Thymus (tissue), 11 donors: ENCODE measurements around the gene NHLH1. TPM values are rescaled to one million over a fixed set of nuclear protein-coding genes. Genes with fewer than 3 reads are reported as not detected.
"Not testable (repeated sequence)": the region's sequence is repeated elsewhere in the genome, so short reads cannot be mapped to it uniquely, and the experiment has no call there.

Source experiments
- DNase-seq, 9 donors: peaks; one replicate each; pipeline ENCODE4 v3.0.0-alpha.2; 2013; ENCODE audit warnings: low spot score in 9 of 9, low read depth in 6 of 9, missing footprints in 1 of 9
- H3K27ac ChIP-seq, 2 donors: one replicate each; pipeline ENCODE4 v1.5.1; 2013; ENCODE audit warnings: control low read depth in 1 of 2, low read depth in 1 of 2, low read length in 1 of 2, mild to moderate bottlenecking in 1 of 2, moderate library complexity in 1 of 2
- H3K27me3 ChIP-seq, 2 donors: one replicate each; pipeline ENCODE4 v1.5.1; 2013; ENCODE audit warnings: low read length in 1 of 2; ENCODE audit not compliant: control insufficient read depth in 2 of 2, insufficient read depth in 1 of 2
- H3K36me3 ChIP-seq, 2 donors: one replicate each; pipeline ENCODE4 v1.5.1; 2013; ENCODE audit warnings: low read length in 1 of 2, mild to moderate bottlenecking in 1 of 2, moderate library complexity in 1 of 2; ENCODE audit not compliant: control insufficient read depth in 2 of 2, insufficient read depth in 2 of 2
- H3K4me1 ChIP-seq, 2 donors: one replicate each; pipeline ENCODE4 v1.5.1; 2013; ENCODE audit warnings: low read length in 2 of 2; ENCODE audit not compliant: control insufficient read depth in 2 of 2, insufficient read depth in 2 of 2
- H3K4me3 ChIP-seq, 2 donors: one replicate each; pipeline ENCODE4 v1.5.1; 2013; ENCODE audit warnings: low read length in 2 of 2, control low read depth in 1 of 2, mild to moderate bottlenecking in 1 of 2
- H3K9me3 ChIP-seq, 2 donors: one replicate each; pipeline ENCODE4 v1.5.1; 2013; ENCODE audit warnings: low read length in 1 of 2, mild to moderate bottlenecking in 1 of 2; ENCODE audit not compliant: control insufficient read depth in 2 of 2, insufficient read depth in 1 of 2
- WGBS: extraction: QIAGEN DNeasy Blood & Tissue Kit; methylation state at CpG from one replicate; pipeline ENCODE4 v1.1.7; 2013; 5-methylcytosine and 5-hydroxymethylcytosine counted together
- polyA plus RNA-seq: library from polyadenylated mRNA; stranded (reverse); fragments of 200-250 nt; gene quantifications from one replicate; pipeline ENCODE4 v1.2.3, GENCODE V29; 2013
- total RNA-seq: library from RNA; stranded (reverse); fragments of 120-200 nt; gene quantifications from one replicate; pipeline ENCODE4 v1.2.4, GENCODE V29; 2013
- donor health status: healthy.

Gene NHLH1
- total and polyA plus RNA-seq, 2 donors = 0.05 to 0.43 TPM

GRCh38 chr1:160371346-160371631 is 4.4 kb downstream of the NHLH1 start:
- H3K4me1 ChIP-seq = peaks cover 5 to 16% of the 10 kb centered on the region in 2 donors
- H3K27me3 ChIP-seq = peaks cover 0 to 3% of the 10 kb centered on the region in 2 donors
- no peak overlapping the region for H3K27ac ChIP-seq
- H3K4me3 ChIP-seq = no peak overlapping the region
- H3K36me3 ChIP-seq = no peaks in the 10 kb centered on the region
- no peaks in the 10 kb centered on the region for H3K9me3 ChIP-seq
- no peak for DNase-seq

- WGBS = 93% methylated on average over 4 of the region's 4 CpGs
Measured at GRCh38 chr1:160371756-160372155, 4.9 kb downstream of the NHLH1 start.

GRCh38 chr1:160373696-160374095 is 6.8 kb downstream of the NHLH1 start:
- Histone ChIP-seq H3K36me3 (no peaks in the 10 kb centered on the region), H3K9me3 (no peaks in the 10 kb centered on the region), H3K27me3 (no peaks in the 10 kb centered on the region), H3K4me1 (peaks cover 5 to 18% of the 10 kb centered on the region in 2 donors), H3K27ac (no peak overlapping the region), H3K4me3 (no peak overlapping the region)
- 96% methylated on average over 4 of the region's 4 CpGs for WGBS
- DNase-seq = no peak

More at GRCh38 chr1:160371756-160372155, 4.9 kb downstream of the NHLH1 start:
- Histone ChIP-seq H3K27me3 (peaks cover 0 to 3% of the 10 kb centered on the region in 2 donors), H3K4me3 (no peak overlapping the region), H3K36me3 (no peaks in the 10 kb centered on the region), H3K9me3 (no peaks in the 10 kb centered on the region), H3K27ac (no peak overlapping the region), H3K4me1 (peaks cover 5 to 18% of the 10 kb centered on the region in 2 donors)
- DNase-seq = no peak

- Histone ChIP-seq H3K27me3 (peaks cover 0 to 3% of the 10 kb centered on the region in 2 donors), H3K4me3 (no peak overlapping the region), H3K9me3 (no peaks in the 10 kb centered on the region), H3K27ac (no peak overlapping the region), H3K36me3 (no peaks in the 10 kb centered on the region), H3K4me1 (peaks cover 5 to 18% of the 10 kb centered on the region in 2 donors)
- WGBS = 88% methylated on average over 6 of the region's 6 CpGs
- no peak for DNase-seq
Measured at GRCh38 chr1:160374306-160375110, 7.6 kb downstream of the NHLH1 start.

GRCh38 chr1:160375788-160376524 is 9.1 kb downstream of the NHLH1 start:
- WGBS = 29% methylated on average over 9 of the region's 9 CpGs
- H3K27ac ChIP-seq = no peak overlapping the region
- H3K4me3 ChIP-seq = no peak overlapping the region
- peaks cover 5 to 18% of the 10 kb centered on the region in 2 donors for H3K4me1 ChIP-seq
- no peaks in the 10 kb centered on the region for H3K36me3 ChIP-seq
- H3K9me3 ChIP-seq = no peaks in the 10 kb centered on the region
- peak in 2 of 9 donors; percentile 26 to 40 for DNase-seq
- peaks cover 0 to 3% of the 10 kb centered on the region in 2 donors for H3K27me3 ChIP-seq

GRCh38 chr1:160376525-160377131 is 9.8 kb downstream of the NHLH1 start:
- no peak overlapping the region for H3K4me3 ChIP-seq
- DNase-seq = peak in 7 of 9 donors; percentile 40 to 75 (median 52)
- H3K4me1 ChIP-seq = peaks cover 5 to 18% of the 10 kb centered on the region in 2 donors
- H3K36me3 ChIP-seq = no peaks in the 10 kb centered on the region
- no peaks in the 10 kb centered on the region for H3K9me3 ChIP-seq
- WGBS = 24% methylated on average over 5 of the region's 5 CpGs
- H3K27ac ChIP-seq = no peak overlapping the region
- H3K27me3 ChIP-seq = peaks cover 0 to 3% of the 10 kb centered on the region in 2 donors

- Histone ChIP-seq H3K9me3 (no peaks in the 10 kb centered on the region), H3K4me3 (no peak overlapping the region), H3K27me3 (peaks cover 0 to 3% of the 10 kb centered on the region in 2 donors), H3K4me1 (peaks cover 5 to 18% of the 10 kb centered on the region in 2 donors), H3K27ac (no peak overlapping the region), H3K36me3 (no peaks in the 10 kb centered on the region)
- DNase-seq = no peak
- WGBS = 87% methylated on average over 7 of the region's 7 CpGs
Measured at GRCh38 chr1:160377585-160378206, 10.8 kb downstream of the NHLH1 start.

- not testable (repeated sequence) for H3K9me3 ChIP-seq, DNase-seq, H3K27ac ChIP-seq, H3K27me3 ChIP-seq, H3K4me3 ChIP-seq, H3K36me3 ChIP-seq, H3K4me1 ChIP-seq
- WGBS = 97% methylated on average over 2 of the region's 2 CpGs
Measured at GRCh38 chr1:160384812-160385211, 17.9 kb downstream of the NHLH1 start.

- not testable (repeated sequence) for H3K4me1 ChIP-seq, H3K36me3 ChIP-seq, H3K27me3 ChIP-seq, H3K4me3 ChIP-seq, H3K9me3 ChIP-seq, H3K27ac ChIP-seq, DNase-seq
- WGBS = 87% methylated on average over 4 of the region's 4 CpGs
Measured at GRCh38 chr1:160388406-160388805, 21.5 kb downstream of the NHLH1 start.
